Thyroid gland (tissue), 4 donors: ENCODE results near the gene CRPPA.

Source experiments
- CTCF ChIP-seq, 6 experiments: fragments of 200-600 bp in 3 of 6; fragments of 450-650 bp in 3 of 6; sonication (generic) in 3 of 6; IDR thresholded peaks; one replicate each; pipeline ENCODE4 v1.5.1; 2016 to 2019; ENCODE audit warnings: antibody characterized with exemption in 6 of 6, mild to moderate bottlenecking in 2 of 6, inconsistent platforms in 1 of 6, moderate library complexity in 1 of 6
- POLR2A ChIP-seq, 2 donors: fragments of 450-650 bp; IDR thresholded peaks; one replicate each; pipeline ENCODE4 v1.6.1; 2017; ENCODE audit warnings: antibody characterized with exemption in 2 of 2, mild to moderate bottlenecking in 2 of 2, moderate library complexity in 1 of 2

- TF ChIP-seq CTCF (IDR thresholded peaks at IDR 0.05): no peak
- no peak for TF ChIP-seq POLR2A (IDR thresholded peaks at IDR 0.05)
Observed at GRCh38 chr7:16416289-16417282, 4.8 kb downstream of the CRPPA start.
